ENCODE data around the gene SLC6A20.

SLC6A20 gene

DNA sequence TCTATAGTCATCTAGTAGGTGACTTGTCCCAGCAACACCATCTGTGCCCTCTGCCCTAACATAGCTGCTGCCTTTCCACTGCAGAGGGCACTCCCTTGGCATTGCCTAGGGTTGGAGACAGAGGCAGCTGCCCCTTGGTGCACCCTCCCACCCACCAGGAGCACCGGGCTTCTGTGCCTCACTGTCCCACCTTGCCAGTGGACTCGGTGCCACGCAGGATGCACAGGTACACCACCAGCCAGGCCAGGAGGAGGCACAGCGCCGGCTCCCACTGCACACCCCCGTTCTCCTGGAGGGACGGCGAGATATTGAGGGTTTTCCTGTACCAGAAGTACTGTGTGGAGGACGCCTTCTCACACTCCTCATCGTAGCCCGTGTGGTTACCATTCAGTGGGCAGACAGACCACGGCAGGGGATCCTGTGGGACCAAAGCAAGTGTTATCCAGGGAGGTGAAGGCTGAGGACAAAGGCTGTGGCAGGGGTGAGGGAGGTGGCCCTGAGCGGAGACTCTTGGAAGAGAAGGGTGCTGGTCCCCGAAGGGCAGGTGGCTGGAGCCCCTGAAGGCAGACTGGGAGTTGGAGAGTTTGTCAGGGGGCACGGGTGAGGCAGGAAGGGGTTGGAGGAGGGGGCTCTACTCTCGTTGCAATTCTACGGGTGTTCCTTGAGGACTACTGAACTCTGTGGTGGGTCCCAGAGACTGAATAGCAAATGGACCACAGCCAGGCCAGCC lies 20.6 kb downstream of the SLC6A20 start:
- no peak for TF ChIP-seq CTCF (IDR thresholded peaks at IDR 0.05; ENCODE audit: insufficient read depth, low read depth, low read length, missing control alignments)
- no peak for DNase-seq (ENCODE audit: low read depth)
- H3K4me3 ChIP-seq (ENCODE audit: low read length), result no peak overlapping the region

DNA sequence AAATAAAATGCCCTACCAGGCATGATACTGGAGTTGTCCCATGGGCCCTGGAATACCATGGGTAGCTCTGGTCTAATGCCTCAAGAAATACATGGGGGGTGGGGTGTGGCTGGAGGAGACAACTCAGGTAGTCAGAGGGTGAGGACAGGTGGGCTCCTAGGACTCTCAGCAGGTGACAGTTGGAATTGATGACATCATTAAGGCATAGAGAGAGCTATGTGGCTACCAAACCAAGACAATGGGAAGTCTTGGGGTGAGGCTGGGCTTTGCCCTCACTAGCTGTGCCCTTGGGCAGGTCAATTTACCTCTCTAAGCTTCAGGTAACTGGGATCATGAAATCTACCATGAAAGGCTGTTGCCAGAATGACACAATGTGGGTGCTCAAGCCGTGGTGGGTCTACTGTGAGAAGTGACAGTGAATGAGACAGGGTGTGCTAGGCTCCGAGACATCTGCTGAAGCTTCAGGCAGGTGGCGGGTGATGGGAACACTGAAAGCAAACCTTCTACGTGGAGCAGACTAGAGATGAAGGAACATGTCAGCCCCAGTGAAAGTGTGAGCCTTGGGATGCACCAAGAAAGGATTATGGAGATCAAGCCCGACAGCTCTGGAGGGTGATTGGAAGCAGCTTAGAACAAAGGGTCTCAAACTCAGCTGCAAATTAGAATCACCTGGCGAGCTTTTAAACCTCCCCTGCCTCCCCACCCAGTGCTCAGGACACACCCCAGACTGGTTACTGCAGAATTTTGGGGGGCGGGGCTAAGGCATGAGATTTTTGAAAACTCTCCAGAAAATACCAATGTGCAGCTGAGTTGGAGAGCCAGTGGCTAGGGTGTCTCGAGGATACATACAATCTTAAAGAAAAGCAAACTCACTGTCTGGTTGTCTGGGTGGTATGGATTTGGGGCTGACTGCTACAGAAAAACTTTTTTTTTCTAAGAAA lies 21.5 kb downstream of the SLC6A20 start:
- no peak overlapping the region for H3K4me3 ChIP-seq (ENCODE audit: low read length)
- no peak for DNase-seq (ENCODE audit: low read depth)
- TF ChIP-seq CTCF (IDR thresholded peaks at IDR 0.05; ENCODE audit: insufficient read depth, low read depth, low read length, missing control alignments), result no peak

GRCh38 chr3:45773714-45774449 lies 22.5 kb downstream of the SLC6A20 start:
- TF ChIP-seq CTCF (IDR thresholded peaks at IDR 0.05; ENCODE audit: insufficient read depth, low read depth, low read length, missing control alignments), result no peak
- no peak for DNase-seq (ENCODE audit: low read depth)
- H3K4me3 ChIP-seq (ENCODE audit: low read length), result no peak overlapping the region

DNA sequence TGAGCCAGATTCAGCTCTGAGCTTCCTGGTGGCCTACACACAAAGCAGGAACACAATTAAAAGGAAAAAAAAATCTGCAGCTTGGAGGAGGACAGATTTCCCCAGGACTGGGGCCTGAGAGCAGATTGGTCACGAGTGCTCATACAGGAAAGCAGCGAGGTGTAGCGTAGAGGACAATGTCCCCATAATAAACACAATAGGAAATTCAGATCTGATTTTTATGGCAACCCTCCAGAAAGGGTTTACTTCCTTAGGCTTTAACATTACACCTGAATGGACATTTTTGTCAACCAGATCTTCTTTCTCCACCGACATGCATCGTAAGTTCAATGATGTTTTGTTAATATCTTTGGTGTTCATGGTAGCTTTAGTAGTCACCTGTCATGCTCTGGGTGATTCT lies 23.3 kb downstream of the SLC6A20 start:
- no peak for DNase-seq (ENCODE audit: low read depth)
- H3K4me3 ChIP-seq (ENCODE audit: low read length), result no peak overlapping the region
- TF ChIP-seq CTCF (IDR thresholded peaks at IDR 0.05; ENCODE audit: insufficient read depth, low read depth, low read length, missing control alignments), result no peak

GRCh38 chr3:45772341-45773035 lies 23.8 kb downstream of the SLC6A20 start:
- TF ChIP-seq CTCF (IDR thresholded peaks at IDR 0.05; ENCODE audit: insufficient read depth, low read depth, low read length, missing control alignments), result no peak
- DNase-seq (ENCODE audit: low read depth), result no peak
- no peak overlapping the region for H3K4me3 ChIP-seq (ENCODE audit: low read length)

DNA sequence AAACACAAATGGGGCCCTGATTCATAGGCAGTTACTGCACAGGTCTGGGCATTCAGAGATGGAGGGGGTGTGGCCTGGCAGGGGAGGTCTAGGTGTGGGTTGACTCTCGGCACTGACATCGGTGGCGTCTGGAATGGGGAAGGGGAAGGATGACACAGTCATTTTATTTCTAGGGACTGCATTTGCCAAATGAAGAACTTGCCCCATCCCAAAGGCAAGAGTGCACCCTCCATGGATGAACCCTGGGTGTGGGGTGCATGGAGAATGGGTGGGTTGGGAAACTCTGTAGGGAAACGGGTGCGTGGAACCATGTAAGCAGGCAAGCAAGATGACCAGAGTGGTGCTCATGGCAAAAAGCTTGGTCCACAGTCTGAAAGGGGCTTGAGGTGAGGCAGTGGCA lies 24.5 kb downstream of the SLC6A20 start:
- no peak overlapping the region for H3K4me3 ChIP-seq (ENCODE audit: low read length)
- DNase-seq (ENCODE audit: low read depth), result no peak
- TF ChIP-seq CTCF (IDR thresholded peaks at IDR 0.05; ENCODE audit: insufficient read depth, low read depth, low read length, missing control alignments), result no peak
